HepG2 (cell line): ENCODE results near the gene SPACA4. TPM values are rescaled to one million over a fixed set of nuclear protein-coding genes. Genes with fewer than 3 reads are reported as not detected.

Experiments used
- ATAC-seq: fragments of 200-7000 bp; cut with Tn5 transposase; 3 replicates; pipeline ENCODE4 v1.9.1; 2020; ENCODE audit warnings: mild to moderate bottlenecking, moderate library complexity
- BruUV-seq: library from RNA; stranded (reverse); fragments of 400-500 nt; replicated peaks from 2 replicates; lab custom pipeline; 2021; lab: Mats Ljungman, UMichigan
- CTCF ChIA-PET: fragments of 300-600 bp; formaldehyde crosslinking; extraction: SDS; loops from one replicate; lab custom pipeline; 2021; ENCODE audit warnings: low total read pairs, inconsistent platforms, low intra/inter-chr PET ratio; lab: Yijun Ruan, JAX
- POLR2A ChIA-PET: fragments of 350-600 bp; sonication (Branson Sonifier 250); formaldehyde crosslinking; loops from one replicate; lab custom pipeline; 2020; ENCODE audit warnings: antibody characterized with exemption, inconsistent platforms; lab: Yijun Ruan, JAX
- DNase-seq: peaks from one replicate; pipeline ENCODE4 v3.0.0-alpha.2; 2015; ENCODE audit warnings: low spot score
- FAIRE-seq: peaks from 3 replicates; lab custom pipeline; 2011; peaks lifted over from hg19 to GRCh38; lab: Jason Lieb, UNC
- H2AFZ ChIP-seq: one replicate; pipeline ENCODE4 v1.6.1; 2011; ENCODE audit warnings: low read length, inconsistent platforms
- H3K27ac ChIP-seq: fragments of 300-600 bp; 3 replicates; pipeline ENCODE4 v1.8.0; 2011; ENCODE audit warnings: mixed run types, mild to moderate bottlenecking, mixed read lengths, low read length, inconsistent platforms; ENCODE audit not compliant: insufficient read depth; ENCODE audit errors: extremely low read length
- H3K27me3 ChIP-seq, 2 experiments: fragments of 200-600 bp in 1 of 2; 2 replicates in 1 of 2; 3 replicates in 1 of 2; pipeline versions ENCODE4 v1.6.0 to v1.8.0; 2011; ENCODE audit warnings: low read length in 2 of 2, mild to moderate bottlenecking in 2 of 2, moderate library complexity in 2 of 2, inconsistent platforms in 1 of 2; ENCODE audit not compliant: insufficient read depth in 2 of 2, control insufficient read depth in 1 of 2
- H3K36me3 ChIP-seq, 2 experiments: fragments of 200-600 bp in 1 of 2; replicated peaks in 1 of 2; 2 replicates in 1 of 2; 3 replicates in 1 of 2; pipeline versions ENCODE4 v1.5.1 to v1.8.0; 2011; ENCODE audit warnings: low read length in 2 of 2, inconsistent platforms in 1 of 2; ENCODE audit not compliant: insufficient read depth in 2 of 2, control insufficient read depth in 1 of 2
- H3K4me1 ChIP-seq: 2 replicates; pipeline ENCODE4 v1.5.1; 2012; ENCODE audit warnings: low read length, inconsistent platforms; ENCODE audit not compliant: insufficient read depth
- H3K4me2 ChIP-seq: 2 replicates; pipeline ENCODE4 v1.6.0; 2011; ENCODE audit warnings: low read depth, low read length, inconsistent platforms
- H3K4me3 ChIP-seq, 3 experiments: fragments of 200-600 bp in 1 of 3; sonication (generic), shearing (Covaris generic) in 1 of 3; replicated peaks in 1 of 3; 2 replicates each; pipeline ENCODE4 v1.5.1; 2011 to 2016; ENCODE audit warnings: low read length in 3 of 3, inconsistent platforms in 2 of 3, low read depth in 2 of 3, mild to moderate bottlenecking in 2 of 3, control low read depth in 1 of 3, mixed read lengths in 1 of 3; ENCODE audit not compliant: insufficient read depth in 1 of 3
- H3K79me2 ChIP-seq: one replicate; pipeline ENCODE4 v1.6.1; 2011; ENCODE audit warnings: low read length, inconsistent platforms; ENCODE audit not compliant: insufficient read depth
- H3K9ac ChIP-seq: 2 replicates; pipeline ENCODE4 v1.6.0; 2011; ENCODE audit warnings: mild to moderate bottlenecking, low read depth, low read length, inconsistent platforms; ENCODE audit not compliant: insufficient read depth
- H3K9me3 ChIP-seq: 2 replicates; pipeline ENCODE4 v1.5.1; 2012; ENCODE audit warnings: mild to moderate bottlenecking, low read length
- H4K20me1 ChIP-seq: 2 replicates; pipeline ENCODE4 v1.6.0; 2011; ENCODE audit warnings: inconsistent platforms, mild to moderate bottlenecking, low read length, moderate library complexity; ENCODE audit not compliant: insufficient read depth
- AGO1 ChIP-seq: fragments of 200-400 bp; formaldehyde crosslinking; IDR thresholded peaks from 2 replicates; pipeline ENCODE4 v1.6.1; 2017; ENCODE audit warnings: mild to moderate bottlenecking, low read depth, low read length, moderate library complexity; ENCODE audit not compliant: poor library complexity, severe bottlenecking
- ARNTL ChIP-seq: sonication (generic); formaldehyde crosslinking; IDR thresholded peaks from 2 replicates; pipeline ENCODE4 v1.4.0; 2020; ENCODE audit warnings: mild to moderate bottlenecking, missing genetic modification reagents
- CCDC6 ChIP-seq: sonication (generic); formaldehyde crosslinking; IDR thresholded peaks from 2 replicates; pipeline ENCODE4 v1.8.1; 2022; ENCODE audit warnings: mild to moderate bottlenecking, missing genetic modification reagents, moderate library complexity
- JUN ChIP-seq: sonication (generic); formaldehyde crosslinking; IDR thresholded peaks from 2 replicates; pipeline ENCODE4 v1.4.0; 2020; ENCODE audit warnings: mild to moderate bottlenecking, missing genetic modification reagents
- MAF1 ChIP-seq: sonication (generic); formaldehyde crosslinking; IDR thresholded peaks from 2 replicates; pipeline ENCODE4 v1.5.0; 2020; ENCODE audit warnings: missing genetic modification reagents, borderline replicate concordance
- PHF20 ChIP-seq: sonication (generic); formaldehyde crosslinking; IDR thresholded peaks from 2 replicates; pipeline ENCODE4 v1.5.0; 2020; ENCODE audit warnings: mild to moderate bottlenecking, missing genetic modification reagents
- PRDM4 ChIP-seq: sonication (generic); formaldehyde crosslinking; IDR thresholded peaks from 2 replicates; pipeline ENCODE4 v1.9.0; 2021; ENCODE audit warnings: missing genetic modification reagents, borderline replicate concordance
- RXRA ChIP-seq: sonication (generic); formaldehyde crosslinking; IDR thresholded peaks from 2 replicates; pipeline ENCODE4 v1.5.1; 2020; ENCODE audit warnings: missing genetic modification reagents
- SKIL ChIP-seq: sonication (generic); formaldehyde crosslinking; IDR thresholded peaks from 2 replicates; pipeline ENCODE4 v1.8.0; 2022; ENCODE audit warnings: missing genetic modification reagents, mild to moderate bottlenecking, moderate library complexity, borderline replicate concordance
- SOX13 ChIP-seq, 3 experiments: fragments of 450-650 bp in 1 of 3; sonication (generic) in 1 of 3; formaldehyde crosslinking in 1 of 3; IDR thresholded peaks in 2 of 3; conservative IDR thresholded peaks in 1 of 3; 2 replicates each; pipeline versions ENCODE4 v1.5.0 to v1.6.1; 2016 to 2020; ENCODE audit warnings: antibody characterized with exemption in 1 of 3, mild to moderate bottlenecking in 1 of 3, missing compliant biosample characterization in 1 of 3, missing genetic modification reagents in 1 of 3, moderate library complexity in 1 of 3
- ZBTB49 ChIP-seq: sonication (generic); formaldehyde crosslinking; IDR thresholded peaks from 2 replicates; pipeline ENCODE4 v1.4.0; 2020; ENCODE audit warnings: missing genetic modification reagents, borderline replicate concordance
- ZKSCAN5 ChIP-seq: sonication (generic); formaldehyde crosslinking; IDR thresholded peaks from 2 replicates; pipeline ENCODE4 v1.5.1; 2020; ENCODE audit warnings: mild to moderate bottlenecking, missing genetic modification reagents
- ZNF274 ChIP-seq: sonication (generic); formaldehyde crosslinking; IDR thresholded peaks from 2 replicates; pipeline ENCODE4 v1.5.1; 2020; ENCODE audit warnings: mild to moderate bottlenecking, missing genetic modification reagents
- ZNF512 ChIP-seq: sonication (generic); formaldehyde crosslinking; IDR thresholded peaks from 2 replicates; pipeline ENCODE4 v1.4.0; 2020; ENCODE audit warnings: mild to moderate bottlenecking, missing genetic modification reagents
- WGBS: methylation state at CpG from one replicate; pipeline ENCODE4 v1.1.6; 2017; ENCODE audit warnings: low lambda C conversion rate; 5-methylcytosine and 5-hydroxymethylcytosine counted together
- in situ Hi-C: cut with HindIII; loops from 2 replicates; pipeline ENCODE4 v1.10.0; 2017; ENCODE audit warnings: low pct_unique_long_range_greater_than_20kb; ENCODE audit not compliant: extremely low pct_ligation_motif_present
- intact Hi-C: fragments of 100-400 bp; cut with micrococcal nuclease; formaldehyde crosslinking; loops from one replicate; pipeline ENCODE4 v1.10.0; 2022; ENCODE audit not compliant: unreplicated experiment
- polyA plus RNA-seq, 8 experiments: library from polyadenylated mRNA; depleted of rRNA in 3 of 8; stranded (reverse) in 7 of 8; unstranded in 1 of 8; fragments of >200 nt; fragmentation: Illumina TruSeq in 4 of 8; extraction: Trizol in 4 of 8; gene quantifications; 2 replicates each; pipeline versions ENCODE4 v1.2.1 to v1.2.3, GENCODE V29; 2011 to 2016; ENCODE audit warnings: low read depth in 4 of 8, missing spikeins in 1 of 8, mixed read lengths in 1 of 8; ENCODE audit not compliant: insufficient read depth in 1 of 8
- total RNA-seq, 5 experiments: library from RNA; depleted of rRNA; stranded (reverse); fragments of >200 nt; fragmentation: Illumina TruSeq; extraction: Trizol; gene quantifications; 2 replicates each; pipeline ENCODE4 v1.2.3, GENCODE V29; 2016; ENCODE audit warnings: low read depth in 1 of 5

SPACA4 gene
- total and polyA plus RNA-seq, 2 of the 13 experiments (the other 11 are each of a cell fraction or from before 2014, with no cell fraction given) = not detected

- in situ Hi-C loops (no loop called here), intact Hi-C loops (no loop called here)
- BruUV-seq = no TSS peak
- H3K4me1 ChIP-seq = peaks cover 63% of the 10 kb centered on the region
- 95% methylated on average over 39 of the region's 47 CpGs for WGBS
- no peaks in the 10 kb centered on the region for H3K27me3 ChIP-seq
- DNase-seq = no peak
- no peak for ATAC-seq
- H3K27ac ChIP-seq = no peak overlapping the region
- no peak overlapping the region for H2AFZ ChIP-seq
- no peaks in the 10 kb centered on the region for H4K20me1 ChIP-seq
- H3K4me2 ChIP-seq = no peak overlapping the region
- H3K9ac ChIP-seq = no peak overlapping the region
- H3K36me3 ChIP-seq = no peaks in the 10 kb centered on the region
- ChIA-PET POLR2A (interaction anchor here (1.0 to 5.8 kb wide), 3 partner anchors 11 to 15 kb away, joined by 3 to 61 read pairs (median 3); partner anchors contain the start of genes FAM83E, RPL18 and SPHK2), CTCF (no interaction called here)
- no peaks in the 10 kb centered on the region for H3K79me2 ChIP-seq
- H3K4me3 ChIP-seq = no peak overlapping the region
- H3K9me3 ChIP-seq = no peaks in the 10 kb centered on the region
- no peak for FAIRE-seq
- TF ChIP-seq AGO1 (peak; percentile 62), ZBTB49 (CRISPR knock-in tag) (no peak), CCDC6 (CRISPR knock-in tag) (no peak), JUN (CRISPR knock-in tag) (no peak), ARNTL (CRISPR knock-in tag) (no peak), ZNF274 (CRISPR knock-in tag) (no peak), ZNF512 (CRISPR knock-in tag) (no peak), PHF20 (no peak), ZKSCAN5 (CRISPR knock-in tag) (no peak), PRDM4 (CRISPR knock-in tag) (no peak), SKIL (CRISPR knock-in tag) (no peak), MAF1 (CRISPR knock-in tag) (no peak), RXRA (CRISPR knock-in tag) (no peak), SOX13 (IDR thresholded peaks at IDR 0.05) (no peak), SOX13 (CRISPR knock-in tag; conservative IDR thresholded peaks at IDR 0.05 in 1 of 2, IDR thresholded peaks at IDR 0.05 in 1 of 2) (no peak)
Measured at GRCh38 chr19:48630296-48631063, 23.9 kb downstream of the SPACA4 start.
